Measurements from ENCODE around the gene NALCN. TPM values are rescaled to one million over a fixed set of nuclear protein-coding genes. Genes with fewer than 3 reads are reported as not detected.

The NALCN gene
- total and polyA plus RNA-seq, 2 of the 8 experiments (the other 6 are each of a cell fraction or from before 2014, with no cell fraction given), result 0.26 to 0.54 TPM

- TF ChIP-seq SAP30 (IDR thresholded peaks at IDR 0.05; ENCODE audit: insufficient read depth, insufficient replicate concordance, low read length), result no peak
- TF ChIP-seq PHF8 (conservative IDR thresholded peaks at IDR 0.05; ENCODE audit: low read depth, low read length), result no peak
- TF ChIP-seq HDAC2 (IDR thresholded peaks at IDR 0.05; ENCODE audit: borderline replicate concordance in 1 of 2, low read depth in 2 of 2, low read length in 2 of 2), result no peak
- no peak for TF ChIP-seq POLR2AphosphoS5 (IDR thresholded peaks at IDR 0.05; ENCODE audit: low read depth, low read length)
- TF ChIP-seq CBX8 (IDR thresholded peaks at IDR 0.05; ENCODE audit: borderline replicate concordance, low read depth, low read length), result no peak
- no peak for TF ChIP-seq GTF2F1 (IDR thresholded peaks at IDR 0.05; ENCODE audit: borderline replicate concordance, low read depth, low read length)
Observed at GRCh38 chr13:101036546-101036945, 379.8 kb downstream of the NALCN start (continued).

Measured in H1 (cell line).